H9 (cell line): ENCODE measurements around the gene GALNT12. TPM values are rescaled to one million over a fixed set of nuclear protein-coding genes. Genes with fewer than 3 reads are reported as not detected.

Experiments
- DNase-seq: peaks from one replicate; pipeline ENCODE4 v3.0.0-alpha.2; 2017
- H2AFZ ChIP-seq: one replicate; pipeline ENCODE4 v1.6.1; 2013; ENCODE audit warnings: mild to moderate bottlenecking, low read length, control low read depth, moderate library complexity
- H2AK5ac ChIP-seq: 2 replicates; pipeline ENCODE4 v1.6.1; 2013; ENCODE audit warnings: low read length, control low read depth, mixed read lengths; ENCODE audit not compliant: insufficient read length
- H2BK120ac ChIP-seq: one replicate; pipeline ENCODE4 v1.6.1; 2013; ENCODE audit warnings: low read depth, mild to moderate bottlenecking, low read length, control low read depth, inconsistent platforms; ENCODE audit not compliant: poor library complexity, severe bottlenecking
- H2BK12ac ChIP-seq: 2 replicates; pipeline ENCODE4 v1.6.1; 2013; ENCODE audit warnings: low read length, control low read depth, mixed read lengths, low read depth; ENCODE audit not compliant: insufficient read length
- H2BK15ac ChIP-seq: 2 replicates; pipeline ENCODE4 v1.6.1; 2013; ENCODE audit warnings: low read depth, low read length, control low read depth
- H2BK20ac ChIP-seq: one replicate; pipeline ENCODE4 v1.6.1; 2013; ENCODE audit warnings: low read depth, mild to moderate bottlenecking, low read length, control low read depth, inconsistent platforms; ENCODE audit not compliant: poor library complexity, severe bottlenecking
- H2BK5ac ChIP-seq: 2 replicates; pipeline ENCODE4 v1.6.1; 2013; ENCODE audit warnings: low read length, control low read depth, mixed read lengths; ENCODE audit not compliant: insufficient read length
- H3K14ac ChIP-seq: 2 replicates; pipeline ENCODE4 v1.6.1; 2013; ENCODE audit warnings: low read length, control low read depth; ENCODE audit not compliant: insufficient read depth
- H3K18ac ChIP-seq: 2 replicates; pipeline ENCODE4 v1.6.1; 2013; ENCODE audit warnings: low read depth, mild to moderate bottlenecking, mixed read lengths, low read length, control low read depth; ENCODE audit not compliant: insufficient read length
- H3K23ac ChIP-seq: 2 replicates; pipeline ENCODE4 v1.6.1; 2013; ENCODE audit warnings: low read length, control low read depth, mixed read lengths, low read depth; ENCODE audit not compliant: insufficient read length
- H3K23me2 ChIP-seq: 2 replicates; pipeline ENCODE4 v1.6.1; 2013; ENCODE audit warnings: low read depth, mild to moderate bottlenecking, mixed read lengths, low read length, control low read depth; ENCODE audit not compliant: insufficient read length, poor library complexity, severe bottlenecking
- H3K27ac ChIP-seq: 2 replicates; pipeline ENCODE4 v1.5.1; 2013; ENCODE audit warnings: low read length, control low read depth, mixed read lengths, low read depth; ENCODE audit not compliant: insufficient read length
- H3K27me3 ChIP-seq: 2 replicates; pipeline ENCODE4 v1.6.1; 2013; ENCODE audit warnings: low read length, control low read depth, inconsistent platforms; ENCODE audit not compliant: insufficient read depth
- H3K4ac ChIP-seq: 2 replicates; pipeline ENCODE4 v1.6.1; 2013; ENCODE audit warnings: low read depth, mild to moderate bottlenecking, control low read depth, inconsistent platforms, low read length, moderate library complexity
- H3K4me1 ChIP-seq: 2 replicates; pipeline ENCODE4 v1.6.1; 2013; ENCODE audit warnings: low read length, control low read depth, inconsistent platforms; ENCODE audit not compliant: insufficient read depth
- H3K4me2 ChIP-seq: 2 replicates; pipeline ENCODE4 v1.6.1; 2013; ENCODE audit warnings: low read length, control low read depth, mixed read lengths; ENCODE audit not compliant: insufficient read length, insufficient read depth
- H3K56ac ChIP-seq: 2 replicates; pipeline ENCODE4 v1.6.1; 2013; ENCODE audit warnings: low read depth, mild to moderate bottlenecking, mixed read lengths, low read length, control low read depth; ENCODE audit not compliant: insufficient read length
- H3K79me1 ChIP-seq: 2 replicates; pipeline ENCODE4 v1.6.1; 2013; ENCODE audit warnings: low read depth, mild to moderate bottlenecking, moderate library complexity, low read length, control low read depth, inconsistent platforms; ENCODE audit not compliant: insufficient read depth, poor library complexity, severe bottlenecking
- H3K79me2 ChIP-seq: 2 replicates; pipeline ENCODE4 v1.6.1; 2013; ENCODE audit warnings: low read length, control low read depth, inconsistent platforms; ENCODE audit not compliant: insufficient read depth
- H3K9ac ChIP-seq: 2 replicates; pipeline ENCODE4 v1.6.1; 2013; ENCODE audit warnings: low read length, control low read depth, mixed read lengths; ENCODE audit not compliant: insufficient read length; ENCODE audit errors: extremely low read depth
- H3K9me3 ChIP-seq: one replicate; pipeline ENCODE4 v1.6.1; 2013; ENCODE audit warnings: low read depth, low read length, inconsistent platforms; ENCODE audit not compliant: control insufficient read depth
- H3T11ph ChIP-seq: one replicate; pipeline ENCODE4 v1.6.1; 2013; ENCODE audit warnings: mild to moderate bottlenecking, low read length, control low read depth, inconsistent platforms
- H4K20me1 ChIP-seq: one replicate; pipeline ENCODE4 v1.6.1; 2013; ENCODE audit not compliant: control insufficient read depth, insufficient read length, insufficient read depth
- H4K5ac ChIP-seq: 2 replicates; pipeline ENCODE4 v1.6.1; 2013; ENCODE audit warnings: low read depth, mild to moderate bottlenecking, mixed read lengths, low read length, control low read depth; ENCODE audit not compliant: insufficient read length
- H4K8ac ChIP-seq: replicated peaks from 2 replicates; pipeline ENCODE4 v1.6.1; 2013; ENCODE audit warnings: low read length, control low read depth, mixed read lengths, low read depth; ENCODE audit not compliant: insufficient read length
- H4K91ac ChIP-seq: 2 replicates; pipeline ENCODE4 v1.6.1; 2013; ENCODE audit warnings: low read depth, mild to moderate bottlenecking, moderate library complexity, mixed read lengths, low read length, control low read depth; ENCODE audit not compliant: insufficient read length
- H3K27ac Mint-ChIP-seq, 3 experiments: 2 replicates in 2 of 3; 3 replicates in 1 of 3; pipeline ENCODE4 v1.8.0; 2020 to 2021; ENCODE audit warnings: mixed read lengths in 3 of 3, mild to moderate bottlenecking in 1 of 3, moderate library complexity in 1 of 3
- H3K27me3 Mint-ChIP-seq: 2 replicates; pipeline ENCODE4 v1.8.0; 2021; ENCODE audit warnings: low read depth, mild to moderate bottlenecking, moderate library complexity, mixed read lengths
- H3K36me3 Mint-ChIP-seq, 3 experiments: 2 replicates in 2 of 3; 3 replicates in 1 of 3; pipeline ENCODE4 v1.8.0; 2020 to 2021; ENCODE audit warnings: low read depth in 3 of 3, mixed read lengths in 3 of 3; ENCODE audit not compliant: insufficient read depth in 1 of 3
- H3K4me1 Mint-ChIP-seq, 2 experiments: 2 replicates each; pipeline ENCODE4 v1.8.0; 2020; ENCODE audit warnings: mixed read lengths in 2 of 2
- H3K4me3 Mint-ChIP-seq, 2 experiments: 2 replicates in 1 of 2; 3 replicates in 1 of 2; pipeline ENCODE4 v1.8.0; 2020 to 2021; ENCODE audit warnings: mild to moderate bottlenecking in 2 of 2, mixed read lengths in 2 of 2, moderate library complexity in 1 of 2
- H3K9me3 Mint-ChIP-seq, 2 experiments: 2 replicates in 1 of 2; 3 replicates in 1 of 2; pipeline ENCODE4 v1.8.0; 2020; ENCODE audit warnings: mild to moderate bottlenecking in 2 of 2, mixed read lengths in 2 of 2, moderate library complexity in 1 of 2
- WGBS: extraction: QIAGEN DNeasy Blood & Tissue Kit; methylation state at CpG from one replicate; pipeline ENCODE4 v1.1.7; 2013; ENCODE audit warnings: missing lambda C conversion rate, low lambda C conversion rate, mixed read lengths; ENCODE audit not compliant: insufficient read length; ENCODE audit errors: extremely low coverage; 5-methylcytosine and 5-hydroxymethylcytosine counted together
- total RNA-seq: library from RNA; stranded (reverse); gene quantifications from 2 replicates; pipeline ENCODE4 v1.2.1, GENCODE V29; 2021
- TF ChIP-seq, protein P1 (sequence below): fragments of 200-600 bp; sonication (generic); conservative IDR thresholded peaks from 3 replicates; pipeline ENCODE4 v1.8.0; 2021; ENCODE audit warnings: antibody characterized with exemption, mild to moderate bottlenecking

Gene GALNT12
- total RNA-seq, 1 experiment from 2014 or later = 18.0 TPM

DNA sequence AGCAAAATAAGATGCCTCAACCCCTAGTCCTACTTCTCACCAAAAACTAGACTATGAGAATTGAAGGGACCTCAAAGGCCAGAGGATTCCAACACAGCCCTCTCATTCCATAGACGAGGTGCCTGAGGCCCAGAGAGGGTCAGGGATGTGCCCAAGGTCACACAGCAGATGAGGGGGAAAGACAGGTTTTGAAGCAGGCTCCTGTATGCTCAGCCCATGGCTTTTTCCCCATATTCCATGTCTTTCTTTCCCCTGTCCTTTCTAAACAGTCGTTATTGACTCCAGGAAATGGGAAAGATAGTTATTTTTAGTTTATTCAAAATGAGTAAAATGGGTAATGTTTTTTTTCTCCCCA lies 75.1 kb downstream of the GALNT12 start:
- H2BK5ac ChIP-seq = no peak overlapping the region
- no peak overlapping the region for H4K8ac ChIP-seq
- no peak overlapping the region for H3K9ac ChIP-seq
- no peak overlapping the region for H3K56ac ChIP-seq
- no peak overlapping the region for H3K14ac ChIP-seq
- no peak overlapping the region for H2AK5ac ChIP-seq
- no peaks in the 10 kb centered on the region for H3K79me1 ChIP-seq
- no peak for DNase-seq
- H3K4ac ChIP-seq = no peak overlapping the region
- H2BK120ac ChIP-seq = no peak overlapping the region
- no peaks in the 10 kb centered on the region for H3K9me3 ChIP-seq
- H4K20me1 ChIP-seq = no peaks in the 10 kb centered on the region
- H3K4me2 ChIP-seq = no peak overlapping the region
- Mint-ChIP-seq H3K27ac (no peak overlapping the region), H3K4me1 (no peaks in the 10 kb centered on the region), H3K4me3 (no peak overlapping the region), H3K36me3 (no peaks in the 10 kb centered on the region), H3K27me3 (peaks cover 34% of the 10 kb centered on the region), H3K9me3 (no peaks in the 10 kb centered on the region)
- no peaks in the 10 kb centered on the region for H3K27me3 ChIP-seq
- no peak overlapping the region for H3K23ac ChIP-seq
- H3K27ac ChIP-seq = no peak overlapping the region
- no peak overlapping the region for H3K18ac ChIP-seq
- H3T11ph ChIP-seq = no peak overlapping the region
- TF ChIP-seq, protein P1, sequence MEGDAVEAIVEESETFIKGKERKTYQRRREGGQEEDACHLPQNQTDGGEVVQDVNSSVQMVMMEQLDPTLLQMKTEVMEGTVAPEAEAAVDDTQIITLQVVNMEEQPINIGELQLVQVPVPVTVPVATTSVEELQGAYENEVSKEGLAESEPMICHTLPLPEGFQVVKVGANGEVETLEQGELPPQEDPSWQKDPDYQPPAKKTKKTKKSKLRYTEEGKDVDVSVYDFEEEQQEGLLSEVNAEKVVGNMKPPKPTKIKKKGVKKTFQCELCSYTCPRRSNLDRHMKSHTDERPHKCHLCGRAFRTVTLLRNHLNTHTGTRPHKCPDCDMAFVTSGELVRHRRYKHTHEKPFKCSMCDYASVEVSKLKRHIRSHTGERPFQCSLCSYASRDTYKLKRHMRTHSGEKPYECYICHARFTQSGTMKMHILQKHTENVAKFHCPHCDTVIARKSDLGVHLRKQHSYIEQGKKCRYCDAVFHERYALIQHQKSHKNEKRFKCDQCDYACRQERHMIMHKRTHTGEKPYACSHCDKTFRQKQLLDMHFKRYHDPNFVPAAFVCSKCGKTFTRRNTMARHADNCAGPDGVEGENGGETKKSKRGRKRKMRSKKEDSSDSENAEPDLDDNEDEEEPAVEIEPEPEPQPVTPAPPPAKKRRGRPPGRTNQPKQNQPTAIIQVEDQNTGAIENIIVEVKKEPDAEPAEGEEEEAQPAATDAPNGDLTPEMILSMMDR = no peak
- no peak overlapping the region for H4K91ac ChIP-seq
- WGBS = no CpG with 5 or more reads among the region's 2 CpGs
- H2BK15ac ChIP-seq = no peak overlapping the region
- no peaks in the 10 kb centered on the region for H3K79me2 ChIP-seq
- no peak overlapping the region for H2BK20ac ChIP-seq
- H2BK12ac ChIP-seq = no peak overlapping the region
- no peak overlapping the region for H4K5ac ChIP-seq
- H2AFZ ChIP-seq = no peak overlapping the region
- H3K4me1 ChIP-seq = no peaks in the 10 kb centered on the region
- H3K23me2 ChIP-seq = no peaks in the 10 kb centered on the region
